SK-N-MC (cell line): ENCODE data around the gene KRT75.

Experiments used
- DNase-seq: peaks from one replicate; pipeline ENCODE4 v3.0.0-alpha.2; 2011; ENCODE audit warnings: low read depth, low spot score
- H3K27ac ChIP-seq: fragments of 200-600 bp; sonication (generic); 2 replicates; pipeline ENCODE4 v1.5.1; 2016; ENCODE audit warnings: mixed run types
- H3K36me3 ChIP-seq: fragments of 200-600 bp; sonication (generic); 2 replicates; pipeline ENCODE4 v1.6.1; 2017; ENCODE audit warnings: antibody characterized with exemption, low read length, mixed read lengths; ENCODE audit not compliant: insufficient read depth
- H3K4me3 ChIP-seq: fragments of 200-600 bp; sonication (generic); 2 replicates; pipeline ENCODE4 v1.5.1; 2016
- H3K9ac ChIP-seq: fragments of 200-600 bp; sonication (generic); 2 replicates; pipeline ENCODE4 v1.8.0; 2017; ENCODE audit warnings: mixed run types, mixed read lengths; ENCODE audit not compliant: insufficient read length
- H3K9me3 ChIP-seq: fragments of 200-600 bp; sonication (generic); 2 replicates; pipeline ENCODE4 v1.6.1; 2017; ENCODE audit warnings: low read depth, mild to moderate bottlenecking, antibody characterized with exemption, low read length, moderate library complexity, mixed read lengths
- EZH2 ChIP-seq: fragments of 200-600 bp; sonication (generic); IDR thresholded peaks from one replicate; pipeline ENCODE4 v1.6.1; 2017; ENCODE audit warnings: antibody characterized with exemption
- FOXP2 ChIP-seq: optimal IDR thresholded peaks from 2 replicates; pipeline ENCODE3; 2011; ENCODE audit warnings: mild to moderate bottlenecking, moderate library complexity; ENCODE audit not compliant: insufficient read depth; ENCODE audit errors: extremely low read length, control extremely low read depth
- POLR2AphosphoS5 ChIP-seq: IDR thresholded peaks from 2 replicates; pipeline ENCODE4 v1.6.1; 2012; ENCODE audit warnings: mild to moderate bottlenecking, low read depth, low read length, borderline replicate concordance

The KRT75 gene

GRCh38 chr12:52385226-52385702, 48.9 kb downstream of the KRT75 start, which contains the start of gene KRT84:
TSS of gene KRT84 (minus strand) at chr12:52385652. CDS start at chr12:52385585, 67 bp downstream.
- no peak within 1 kb of the TSS for H3K9ac ChIP-seq
- DNase-seq: no peak
- no peak within 1 kb of the TSS for H3K4me3 ChIP-seq
- H3K27ac ChIP-seq: no peak within 1 kb of the TSS
- no peak for TF ChIP-seq FOXP2
- no peak for TF ChIP-seq POLR2AphosphoS5
- TF ChIP-seq EZH2: no peak
- no peaks in the 10 kb centered on the region for H3K36me3 ChIP-seq
- H3K9me3 ChIP-seq: no peaks in the 10 kb centered on the region

- Histone ChIP-seq H3K9me3 (no peaks in the 10 kb centered on the region), H3K27ac (no peak overlapping the region), H3K4me3 (no peak overlapping the region), H3K36me3 (no peaks in the 10 kb centered on the region), H3K9ac (no peak overlapping the region)
- no peak for TF ChIP-seq EZH2
- no peak for TF ChIP-seq FOXP2
- DNase-seq: no peak
Measured at GRCh38 chr12:52383331-52383730, 50.8 kb downstream of the KRT75 start.

GRCh38 chr12:52382854-52383253, 51.3 kb downstream of the KRT75 start:
- Histone ChIP-seq H3K36me3 (no peaks in the 10 kb centered on the region), H3K9me3 (no peaks in the 10 kb centered on the region), H3K9ac (no peak overlapping the region), H3K4me3 (no peak overlapping the region), H3K27ac (no peak overlapping the region)
- no peak for TF ChIP-seq FOXP2
- TF ChIP-seq EZH2: no peak
- no peak for TF ChIP-seq POLR2AphosphoS5
- no peak for DNase-seq

DNA sequence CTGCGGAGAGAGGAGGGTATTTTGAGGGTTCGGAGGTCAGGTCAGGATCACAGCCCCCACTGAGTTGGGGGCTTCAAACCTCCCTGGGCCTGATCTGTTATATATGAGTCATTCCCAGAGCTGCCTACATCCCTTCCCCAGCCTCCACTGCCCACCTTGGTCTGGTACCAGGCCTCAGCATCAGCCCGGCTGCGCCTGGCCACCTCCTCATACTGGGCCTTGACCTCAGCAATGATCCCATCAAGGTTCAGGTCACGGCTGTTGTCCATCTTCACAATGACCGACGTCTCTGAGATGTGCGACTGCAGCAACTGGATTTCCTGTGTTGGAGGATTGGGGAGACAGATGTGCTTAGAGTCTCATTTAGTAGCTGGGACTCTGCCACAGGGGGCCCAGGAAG, 53.0 kb downstream of the KRT75 start:
- no peaks in the 10 kb centered on the region for H3K36me3 ChIP-seq
- H3K4me3 ChIP-seq: no peak overlapping the region
- TF ChIP-seq FOXP2 (no peak), POLR2AphosphoS5 (no peak), EZH2 (no peak)
- no peak overlapping the region for H3K27ac ChIP-seq
- no peak overlapping the region for H3K9ac ChIP-seq
- H3K9me3 ChIP-seq: no peaks in the 10 kb centered on the region
- no peak for DNase-seq

GRCh38 chr12:52380271-52380694, 53.9 kb downstream of the KRT75 start:
- DNase-seq: no peak
- Histone ChIP-seq H3K27ac (no peak overlapping the region), H3K9ac (no peak overlapping the region), H3K36me3 (no peaks in the 10 kb centered on the region), H3K4me3 (no peak overlapping the region), H3K9me3 (no peaks in the 10 kb centered on the region)
- TF ChIP-seq EZH2: no peak
- TF ChIP-seq POLR2AphosphoS5: no peak
- TF ChIP-seq FOXP2: no peak

- DNase-seq: no peak
- no peak overlapping the region for H3K9ac ChIP-seq
- no peak for TF ChIP-seq EZH2
- no peak for TF ChIP-seq FOXP2
- no peak for TF ChIP-seq POLR2AphosphoS5
- no peak overlapping the region for H3K27ac ChIP-seq
- no peaks in the 10 kb centered on the region for H3K36me3 ChIP-seq
- H3K9me3 ChIP-seq: no peaks in the 10 kb centered on the region
- H3K4me3 ChIP-seq: no peak overlapping the region
Measured at GRCh38 chr12:52379536-52379935, 54.6 kb downstream of the KRT75 start.

- H3K9ac ChIP-seq: no peak overlapping the region
- DNase-seq: no peak
- no peaks in the 10 kb centered on the region for H3K36me3 ChIP-seq
- no peaks in the 10 kb centered on the region for H3K9me3 ChIP-seq
- H3K4me3 ChIP-seq: no peak overlapping the region
- H3K27ac ChIP-seq: no peak overlapping the region
- no peak for TF ChIP-seq FOXP2
Measured at GRCh38 chr12:52378091-52378490, 56.1 kb downstream of the KRT75 start.

- TF ChIP-seq FOXP2 (no peak), POLR2AphosphoS5 (no peak), EZH2 (no peak)
- Histone ChIP-seq H3K9me3 (no peaks in the 10 kb centered on the region), H3K9ac (no peak overlapping the region), H3K4me3 (no peak overlapping the region), H3K36me3 (no peaks in the 10 kb centered on the region), H3K27ac (no peak overlapping the region)
- DNase-seq: no peak
Measured at GRCh38 chr12:52377266-52377665, 56.9 kb downstream of the KRT75 start.
